HG03439 (cell line): ENCODE data around the gene NRXN2.

ENCODE experiments used
- ATAC-seq: cut with Tn5 transposase; IDR thresholded peaks from one replicate; pipeline ENCODE4 v1.9.1; 2021; ENCODE audit warnings: mild to moderate bottlenecking, moderate library complexity; ENCODE audit not compliant: unreplicated experiment

Gene NRXN2

DNA sequence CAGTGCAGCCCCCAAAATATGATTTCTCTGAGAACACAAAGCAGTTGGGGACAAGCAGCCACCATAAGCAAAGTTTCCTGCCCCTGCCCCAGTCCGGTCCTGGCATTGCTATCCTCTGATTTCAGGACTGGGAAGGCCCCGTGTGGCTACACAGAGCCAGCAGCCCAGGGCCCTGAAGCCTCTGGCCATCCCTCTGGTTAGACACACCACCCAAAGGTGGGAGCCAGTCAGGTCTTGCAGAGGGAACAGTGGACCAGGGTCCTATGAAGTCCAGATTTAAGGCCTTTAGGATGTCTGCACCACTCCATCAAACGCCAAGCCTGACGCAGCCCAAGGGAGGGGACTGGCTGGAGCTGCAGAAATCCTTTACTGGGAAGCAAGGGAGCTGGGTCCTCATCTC is 68.6 kb downstream of the NRXN2 start:
- no peak for ATAC-seq

DNA sequence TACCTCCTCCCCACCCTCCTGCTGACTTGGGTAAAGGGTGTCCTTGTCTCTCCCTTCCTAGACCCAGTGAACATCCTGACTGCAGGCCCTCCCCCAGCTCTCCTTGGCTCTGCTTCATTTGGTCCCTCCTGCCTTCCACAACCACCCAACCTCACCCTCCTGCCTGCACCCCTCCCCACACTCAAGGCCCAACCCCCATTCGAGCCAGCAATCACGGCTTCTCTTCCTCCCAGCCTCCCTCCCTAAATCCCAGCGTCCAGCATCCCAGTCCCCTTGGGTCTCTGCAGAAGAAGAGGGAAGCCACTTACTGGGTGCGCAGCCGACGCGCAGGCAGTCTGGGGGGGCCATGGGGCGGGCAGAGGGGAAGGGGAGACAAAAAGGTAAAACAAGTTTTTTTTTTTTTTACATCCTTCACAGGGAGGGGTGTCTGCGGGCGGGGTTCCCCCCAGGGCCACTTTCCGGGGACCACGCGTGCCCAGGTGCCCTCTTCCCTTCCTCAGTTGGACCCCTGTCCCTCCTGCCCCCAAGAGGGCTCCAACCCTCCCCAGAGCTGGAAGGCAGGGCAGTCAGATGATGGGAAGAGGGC is 69.5 kb downstream of the NRXN2 start:
- no peak for ATAC-seq

DNA sequence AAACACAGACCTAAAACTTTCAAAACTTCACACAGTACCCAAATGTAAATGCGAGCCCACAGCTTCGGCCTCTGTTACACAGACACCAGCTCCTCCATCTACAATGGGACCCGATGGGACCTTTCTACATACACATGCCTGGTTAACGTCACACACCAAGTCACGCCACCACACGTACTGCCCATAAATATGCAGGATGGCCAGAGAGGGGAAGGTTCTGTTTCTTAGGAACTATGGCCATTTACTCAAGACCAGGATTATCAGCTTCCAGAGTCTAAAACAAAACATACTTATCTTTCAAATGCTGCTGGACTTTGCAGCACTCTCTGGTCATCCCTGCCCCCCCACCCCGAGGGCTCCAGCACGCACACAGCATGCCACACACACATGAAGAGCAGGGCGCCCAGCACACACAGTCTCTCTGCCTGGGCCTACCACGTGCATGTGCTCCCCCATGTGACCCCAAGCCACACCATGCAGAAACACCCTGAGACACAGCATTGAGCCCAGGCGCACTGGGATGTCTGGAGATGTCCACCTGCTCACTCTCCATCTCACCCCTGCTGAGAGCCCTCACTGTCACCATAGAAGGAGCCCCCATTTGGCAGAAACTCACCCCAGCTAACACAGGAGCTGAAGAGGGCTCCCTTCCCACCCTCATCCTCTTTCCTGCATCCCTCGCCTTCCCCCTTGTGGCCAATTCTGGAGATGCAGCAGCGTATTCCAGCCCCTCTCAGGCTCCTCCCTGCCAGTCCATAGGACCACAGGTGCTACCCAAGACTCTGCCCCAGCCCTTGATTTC is 70.2 kb downstream of the NRXN2 start:
- ATAC-seq: no peak

- ATAC-seq: no peak
These were observed 72.0 kb downstream of the NRXN2 start for GRCh38 chr11:64650923-64651523.

DNA sequence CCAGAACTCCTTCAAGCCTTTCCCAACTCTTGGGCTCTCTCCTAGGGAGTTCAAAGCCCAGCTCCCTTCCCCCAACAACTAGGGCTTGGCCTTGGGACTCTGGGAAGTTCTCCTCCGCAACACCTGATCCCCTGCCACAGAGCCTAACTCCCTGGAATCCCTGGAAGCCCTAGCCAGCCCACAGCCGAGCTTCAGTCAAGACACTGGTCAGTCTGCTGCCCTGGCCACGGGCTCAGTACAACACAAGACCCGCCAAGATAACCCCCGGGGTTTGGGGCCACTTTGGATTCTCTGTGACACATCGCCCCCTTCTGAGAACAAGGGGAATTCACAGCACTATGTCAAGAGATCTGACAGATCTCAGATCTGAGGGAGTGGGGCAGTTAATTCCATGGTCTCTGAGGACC is 73.7 kb downstream of the NRXN2 start:
- no peak for ATAC-seq

GRCh38 chr11:64648551-64648950 is 74.4 kb downstream of the NRXN2 start:
- no peak for ATAC-seq

DNA sequence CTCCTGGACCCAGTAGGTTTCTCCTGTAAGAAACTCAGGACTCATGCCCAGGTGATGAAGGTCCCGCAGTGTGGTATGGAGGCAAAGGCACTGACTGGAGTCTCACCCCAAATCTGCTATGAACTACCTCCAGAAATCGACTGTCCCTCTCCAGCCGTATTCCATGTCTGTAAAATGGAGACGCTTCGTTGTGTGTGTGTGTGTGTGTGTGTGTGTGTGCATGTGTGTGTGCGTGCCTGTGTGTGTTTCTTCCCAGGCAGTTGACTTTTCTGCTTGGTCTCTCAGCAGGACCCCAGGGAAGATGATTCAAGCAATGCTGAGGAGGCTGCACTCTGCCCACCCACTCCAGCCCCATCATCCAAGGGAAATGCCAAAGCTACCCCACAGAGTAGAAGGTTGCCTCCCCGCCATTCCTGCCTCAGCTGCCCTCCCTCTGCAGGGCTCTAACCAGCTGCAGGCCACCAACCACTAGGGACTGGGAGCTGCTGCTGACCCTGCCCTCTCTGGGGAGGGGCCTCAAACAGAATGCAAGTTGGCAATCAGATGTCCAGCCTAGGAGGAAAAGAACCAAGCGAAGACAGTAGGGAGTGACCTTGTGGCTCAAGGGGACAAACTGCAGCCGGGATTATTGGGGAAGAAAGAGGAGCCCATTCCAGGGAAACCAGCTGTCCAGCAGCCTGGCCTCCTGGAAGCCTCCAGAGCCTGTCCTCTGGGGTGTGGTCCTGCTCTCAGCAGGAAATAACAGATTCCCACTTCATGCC is 75.8 kb downstream of the NRXN2 start:
- ATAC-seq: no peak

GRCh38 chr11:64644647-64645275 is 78.2 kb downstream of the NRXN2 start:
- no peak for ATAC-seq

GRCh38 chr11:64643920-64644646 is 78.9 kb downstream of the NRXN2 start:
- ATAC-seq: no peak

DNA sequence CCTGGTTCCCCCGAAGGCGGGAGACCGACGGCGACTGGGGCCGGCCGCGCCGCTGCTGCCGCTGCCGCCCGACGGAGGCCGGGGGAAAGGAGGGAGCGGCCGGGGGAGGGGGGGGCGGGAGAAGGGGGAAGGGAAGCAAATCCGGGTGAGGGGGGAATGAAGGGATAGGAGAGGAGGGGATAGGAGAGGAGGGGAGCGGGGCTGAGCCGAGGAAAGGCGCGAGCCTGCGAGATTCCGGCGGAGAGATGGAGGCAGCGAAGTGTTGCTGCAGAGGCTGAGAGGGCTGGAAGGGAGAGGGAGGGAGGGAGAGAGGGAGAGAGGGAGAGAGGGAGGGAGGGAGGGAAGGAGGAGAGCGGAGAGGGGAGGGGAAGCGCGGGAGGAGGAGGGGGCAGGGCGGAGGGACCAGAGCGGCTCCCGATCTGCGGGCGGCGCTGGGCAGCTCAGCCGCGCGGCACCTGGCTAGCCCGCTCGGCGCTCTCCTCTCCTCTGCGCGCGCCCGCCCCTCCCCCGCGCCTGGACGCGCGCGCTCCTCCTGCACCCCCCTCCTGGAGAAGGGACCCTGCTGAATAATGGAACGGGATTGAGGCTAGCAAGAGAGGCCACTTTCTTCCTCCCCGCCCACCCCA is 79.6 kb downstream of the NRXN2 start:
- ATAC-seq: no peak

GRCh38 chr11:64642871-64643255 is 80.1 kb downstream of the NRXN2 start:
- no peak for ATAC-seq

GRCh38 chr11:64642418-64642735 is 80.6 kb downstream of the NRXN2 start:
- no peak for ATAC-seq

GRCh38 chr11:64641596-64642417 is 81.2 kb downstream of the NRXN2 start:
- no peak for ATAC-seq

GRCh38 chr11:64639885-64640284 is 83.1 kb downstream of the NRXN2 start:
- no peak for ATAC-seq

DNA sequence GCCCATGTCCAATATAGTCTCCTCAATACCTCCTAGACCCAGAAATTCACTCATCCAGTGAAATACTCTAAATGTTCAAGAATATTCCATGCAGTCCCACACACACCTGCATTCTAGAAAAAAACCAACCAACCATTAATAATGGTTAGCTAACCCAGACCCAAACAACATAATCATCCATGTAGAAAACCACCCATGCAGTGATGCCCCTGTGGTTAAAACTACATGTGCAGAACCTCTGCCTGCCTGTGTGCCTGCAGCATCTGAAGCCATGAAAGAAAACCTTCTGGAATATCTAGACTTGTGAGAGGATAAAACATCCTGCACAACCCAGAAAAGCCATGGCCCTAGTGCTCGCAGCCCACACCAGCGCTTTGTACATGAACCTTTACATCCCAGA is 84.2 kb downstream of the NRXN2 start:
- ATAC-seq: no peak

GRCh38 chr11:64638018-64638665 is 84.9 kb downstream of the NRXN2 start:
- ATAC-seq: no peak

DNA sequence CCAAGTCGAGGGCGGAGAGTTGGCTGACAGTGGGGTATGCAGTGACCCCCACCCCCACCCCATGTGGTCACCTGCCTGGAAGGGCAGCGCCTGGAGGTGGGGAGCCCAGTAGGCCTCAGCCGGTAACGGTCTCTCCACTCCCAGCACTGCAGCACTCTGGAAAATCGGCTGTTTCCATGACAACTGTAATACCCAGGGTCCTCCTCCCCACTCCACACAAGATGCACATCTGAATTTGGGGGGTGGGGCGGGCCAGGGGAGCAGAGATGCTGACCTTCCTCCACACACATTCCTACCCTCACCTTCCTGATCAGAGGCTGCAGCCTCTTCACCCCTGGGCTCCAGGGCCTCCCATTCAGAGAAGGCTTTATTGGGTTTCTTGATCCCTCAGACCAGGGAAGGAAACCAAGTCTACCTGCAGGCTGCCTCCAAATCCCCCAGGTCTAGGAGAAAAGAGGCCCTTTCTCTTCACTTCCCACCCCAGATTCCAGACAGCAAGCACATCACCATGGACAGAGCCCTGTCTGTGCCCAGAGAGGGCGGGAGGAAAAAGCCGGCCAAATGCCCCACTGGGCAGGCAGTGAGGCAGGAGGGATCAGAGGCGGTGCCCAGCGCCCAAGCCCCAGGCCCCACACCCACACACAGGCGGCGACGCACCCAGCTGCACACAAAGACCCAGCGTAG is 85.5 kb downstream of the NRXN2 start:
- no peak for ATAC-seq

DNA sequence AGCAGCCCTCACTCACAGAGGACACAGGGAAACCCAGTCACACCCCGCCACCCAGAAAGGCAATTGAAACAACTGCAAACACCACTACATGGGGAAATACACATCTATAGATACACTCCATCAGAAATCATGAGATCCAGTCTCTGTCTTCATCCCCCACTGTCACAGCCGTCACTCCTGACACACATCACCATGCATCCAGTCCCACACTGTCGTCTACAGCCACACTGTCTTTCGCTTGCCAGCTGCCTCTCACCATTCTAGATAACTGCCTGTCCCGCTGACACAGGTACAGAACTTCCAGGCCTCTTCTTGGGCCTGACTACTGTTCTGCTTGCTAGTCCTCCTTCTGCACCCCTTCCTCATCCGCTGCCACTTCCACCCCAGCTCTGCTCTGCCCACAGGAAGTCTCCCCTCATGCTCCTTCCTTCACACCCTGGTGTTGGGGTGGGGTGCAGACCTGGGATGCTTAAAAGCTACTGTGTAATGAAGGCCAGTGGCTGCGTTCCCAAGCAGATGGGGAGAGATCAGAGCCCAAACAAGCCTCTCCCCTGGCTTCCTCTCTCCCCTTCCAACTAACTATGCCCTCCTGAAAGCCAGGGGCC is 89.3 kb downstream of the NRXN2 start:
- no peak for ATAC-seq
